ENCODE results near the gene USP5.

DNA sequence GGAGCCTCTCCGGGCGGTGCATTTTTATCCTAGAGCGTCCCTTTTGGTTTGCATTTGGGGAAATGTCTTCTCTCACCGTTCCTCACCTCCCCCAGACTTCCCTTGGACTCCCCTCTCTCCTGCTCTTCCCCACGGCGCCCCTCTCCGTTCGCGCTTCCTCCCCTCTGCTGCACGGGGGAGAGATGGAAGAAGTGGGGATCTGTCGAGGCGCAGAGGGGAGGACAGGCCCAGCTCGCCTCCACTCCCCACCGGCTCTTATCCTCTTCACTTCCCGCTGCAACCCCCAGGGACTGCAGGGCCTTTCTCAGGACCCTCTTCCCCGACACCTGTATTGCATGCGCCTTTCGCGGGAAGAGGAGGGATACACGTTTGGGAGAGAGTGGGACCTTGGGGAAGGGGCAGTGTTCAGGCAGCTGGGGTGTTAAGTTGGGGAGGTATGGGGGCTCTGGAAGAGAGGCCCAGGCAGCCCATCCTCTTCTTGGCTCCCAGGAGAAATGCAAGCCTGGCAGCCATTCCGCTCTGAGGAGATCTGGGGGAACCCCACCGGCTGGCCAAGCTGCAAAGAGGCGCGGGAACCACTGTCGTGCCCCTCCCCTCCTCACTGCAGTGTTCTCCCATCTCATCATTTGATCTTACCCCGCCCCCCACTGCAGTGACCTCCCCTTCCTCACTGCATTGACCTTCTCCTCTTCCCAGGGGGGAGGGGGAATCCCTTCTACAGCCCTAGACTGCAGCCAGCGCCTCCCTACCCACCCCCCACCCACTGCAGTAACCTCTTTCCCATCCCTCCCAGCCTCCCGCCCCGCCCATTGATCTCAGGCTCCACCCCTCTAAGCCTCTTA is 63.2 kb downstream of the USP5 start:
- TF ChIP-seq, protein P1, sequence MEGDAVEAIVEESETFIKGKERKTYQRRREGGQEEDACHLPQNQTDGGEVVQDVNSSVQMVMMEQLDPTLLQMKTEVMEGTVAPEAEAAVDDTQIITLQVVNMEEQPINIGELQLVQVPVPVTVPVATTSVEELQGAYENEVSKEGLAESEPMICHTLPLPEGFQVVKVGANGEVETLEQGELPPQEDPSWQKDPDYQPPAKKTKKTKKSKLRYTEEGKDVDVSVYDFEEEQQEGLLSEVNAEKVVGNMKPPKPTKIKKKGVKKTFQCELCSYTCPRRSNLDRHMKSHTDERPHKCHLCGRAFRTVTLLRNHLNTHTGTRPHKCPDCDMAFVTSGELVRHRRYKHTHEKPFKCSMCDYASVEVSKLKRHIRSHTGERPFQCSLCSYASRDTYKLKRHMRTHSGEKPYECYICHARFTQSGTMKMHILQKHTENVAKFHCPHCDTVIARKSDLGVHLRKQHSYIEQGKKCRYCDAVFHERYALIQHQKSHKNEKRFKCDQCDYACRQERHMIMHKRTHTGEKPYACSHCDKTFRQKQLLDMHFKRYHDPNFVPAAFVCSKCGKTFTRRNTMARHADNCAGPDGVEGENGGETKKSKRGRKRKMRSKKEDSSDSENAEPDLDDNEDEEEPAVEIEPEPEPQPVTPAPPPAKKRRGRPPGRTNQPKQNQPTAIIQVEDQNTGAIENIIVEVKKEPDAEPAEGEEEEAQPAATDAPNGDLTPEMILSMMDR (IDR thresholded peaks at IDR 0.05), result no peak
- TF ChIP-seq EP300 (IDR thresholded peaks at IDR 0.05), result no peak
- no peak for TF ChIP-seq POLR2AphosphoS5 (IDR thresholded peaks at IDR 0.05)

Data from stomach (tissue), 4 donors.